HG03575 (cell line): Measurements from ENCODE around the gene TGIF1.

Experiments
- ATAC-seq: cut with Tn5 transposase; IDR thresholded peaks from one replicate; pipeline ENCODE4 v1.9.1; 2021; ENCODE audit not compliant: unreplicated experiment, insufficient number of reproducible peaks, low FRiP score; ENCODE audit errors: extremely low read depth

Gene TGIF1

DNA sequence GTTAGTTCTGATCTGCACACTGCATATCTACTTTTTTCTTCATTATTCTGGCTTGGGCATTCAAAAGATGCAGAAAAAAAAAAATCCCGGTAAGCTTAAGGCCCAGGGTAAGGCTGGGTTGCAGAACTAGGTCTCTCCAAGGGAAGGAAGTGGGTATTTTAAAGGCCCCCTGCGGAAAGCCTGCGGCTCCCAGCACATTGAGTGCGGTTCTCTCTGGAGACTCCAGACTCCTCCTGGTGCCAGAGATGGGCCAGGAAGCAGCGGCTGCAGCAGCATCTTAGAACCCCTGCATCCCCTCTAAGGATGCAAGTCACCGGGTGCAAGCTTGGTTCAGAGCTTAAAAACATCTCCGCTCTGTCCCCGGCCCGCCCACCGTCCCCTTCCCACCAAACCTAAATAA is 49.5 kb downstream of the TGIF1 start:
- no peak for ATAC-seq

DNA sequence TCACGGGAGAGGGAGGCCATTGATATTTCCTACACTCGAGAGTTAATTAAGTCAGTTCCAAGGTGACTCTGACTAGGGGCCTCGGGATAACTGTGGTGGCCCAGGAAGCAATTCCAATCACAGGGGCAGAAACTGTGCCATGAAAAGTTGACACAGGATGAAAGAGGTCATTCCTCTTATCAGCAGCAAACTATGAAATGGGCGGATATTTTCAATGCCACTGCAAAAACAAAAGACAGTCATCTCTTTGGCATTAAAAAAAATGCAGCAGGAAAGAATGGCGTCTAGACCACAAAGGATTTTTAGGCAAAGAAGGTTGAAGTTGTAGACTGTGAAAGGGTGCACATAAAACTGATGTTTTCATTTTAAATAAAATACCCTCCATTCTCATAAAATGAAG is 50.0 kb downstream of the TGIF1 start:
- no peak for ATAC-seq

DNA sequence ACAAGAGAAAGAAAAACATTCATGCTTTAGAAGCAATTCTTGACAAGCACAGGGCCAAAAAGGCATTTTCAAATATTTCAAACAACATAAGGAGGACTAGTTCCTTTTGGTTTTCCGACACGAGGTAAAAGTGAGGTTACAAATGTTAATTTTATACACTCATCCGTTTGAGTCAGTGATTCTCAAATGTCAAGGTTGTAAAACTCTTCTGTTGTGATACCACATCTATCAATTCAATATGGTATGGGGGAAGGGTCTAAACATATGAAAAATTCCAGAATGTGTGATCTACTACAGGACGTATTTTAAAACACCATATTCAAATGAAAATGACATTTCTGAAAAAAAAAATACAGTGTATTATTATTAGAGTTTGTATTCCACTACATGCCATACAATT is 52.7 kb downstream of the TGIF1 start:
- no peak for ATAC-seq

DNA sequence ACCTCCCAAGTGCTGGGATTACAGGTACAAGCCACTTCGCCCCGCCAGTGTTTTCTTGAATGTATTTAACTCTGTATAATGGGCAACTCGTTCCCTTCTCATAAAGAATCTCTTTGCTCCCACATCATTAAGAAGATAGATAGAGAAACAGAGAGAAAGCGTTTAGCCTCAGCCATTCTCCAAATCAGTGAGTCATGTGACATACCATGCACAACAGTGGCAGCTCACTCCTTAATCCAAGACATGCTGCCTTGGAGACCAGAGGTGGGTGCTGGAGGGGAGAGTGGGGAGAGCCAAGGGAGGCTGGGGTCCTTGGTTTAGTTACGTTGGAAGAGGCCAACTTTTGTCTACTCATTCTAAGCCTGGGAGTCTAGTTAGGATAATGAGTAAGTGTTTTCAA is 54.7 kb downstream of the TGIF1 start:
- ATAC-seq: no peak

GRCh38 chr18:3508576-3509549 is 58.9 kb downstream of the TGIF1 start:
- no peak for ATAC-seq
